HEK293 (cell line): ENCODE results near the gene MAP3K6.

Source experiments
- CTCF ChIA-PET: fragments of 350-600 bp; formaldehyde crosslinking; extraction: SDS; loops from one replicate; lab custom pipeline; 2021; ENCODE audit warnings: antibody characterized with exemption; lab: Yijun Ruan, JAX
- POLR2A ChIA-PET: fragments of 300-600 bp; formaldehyde crosslinking; extraction: SDS; loops from one replicate; lab custom pipeline; 2020; ENCODE audit warnings: antibody characterized with exemption, inconsistent platforms; lab: Yijun Ruan, JAX
- H3K27ac ChIP-seq: fragments of 200-500 bp; sonication (Bioruptor generic); 2 replicates; pipeline ENCODE4 v1.5.1; 2014; ENCODE audit warnings: low read depth, low read length, control low read depth, inconsistent platforms; ENCODE audit errors: extremely low read depth
- H3K36me3 ChIP-seq, 2 experiments: fragments of 200-500 bp in 1 of 2; sonication (Bioruptor generic) in 1 of 2; 1 replicate in 1 of 2; 2 replicates in 1 of 2; pipeline ENCODE4 v1.5.1; 2014 to 2017; ENCODE audit warnings: inconsistent platforms in 2 of 2, low read length in 2 of 2; ENCODE audit not compliant: control insufficient read depth in 2 of 2, insufficient read depth in 1 of 2
- H3K4me1 ChIP-seq: fragments of 200-500 bp; sonication (Bioruptor generic); 2 replicates; pipeline ENCODE4 v1.5.1; 2014; ENCODE audit warnings: mild to moderate bottlenecking, low read length, inconsistent platforms; ENCODE audit not compliant: control insufficient read depth, insufficient read depth
- H3K4me3 ChIP-seq: 2 replicates; pipeline ENCODE4 v1.5.1; 2011; ENCODE audit warnings: low read depth, mild to moderate bottlenecking, control low read depth, low read length, moderate library complexity
- H3K9me3 ChIP-seq: fragments of 200-500 bp; sonication (Bioruptor generic); 2 replicates; pipeline ENCODE4 v1.5.1; 2014; ENCODE audit warnings: low read depth, low read length, inconsistent platforms; ENCODE audit not compliant: control insufficient read depth, insufficient read depth
- ATF2 ChIP-seq: fragments of 450-650 bp; formaldehyde crosslinking; IDR thresholded peaks from 2 replicates; pipeline ENCODE4 v1.5.1; 2016; ENCODE audit warnings: missing biosample characterization, missing genetic modification characterization, low read depth
- BCL11A ChIP-seq: fragments of 450-650 bp; formaldehyde crosslinking; IDR thresholded peaks from 2 replicates; pipeline ENCODE4 v1.5.1; 2016; ENCODE audit warnings: low read depth, missing biosample characterization, missing genetic modification characterization
- KLF7 ChIP-seq: fragments of 450-650 bp; formaldehyde crosslinking; IDR thresholded peaks from 2 replicates; pipeline ENCODE4 v1.5.1; 2016; ENCODE audit warnings: missing biosample characterization, missing genetic modification characterization, borderline replicate concordance
- PRDM1 ChIP-seq: fragments of 450-650 bp; formaldehyde crosslinking; IDR thresholded peaks from 2 replicates; pipeline ENCODE4; 2016; ENCODE audit warnings: missing biosample characterization, missing genetic modification characterization
- REST ChIP-seq: fragments of 450-650 bp; formaldehyde crosslinking; IDR thresholded peaks from 2 replicates; pipeline ENCODE4 v1.5.1; 2016; ENCODE audit warnings: missing biosample characterization, missing genetic modification characterization
- ZBTB26 ChIP-seq: fragments of 450-650 bp; formaldehyde crosslinking; optimal IDR thresholded peaks from 2 replicates; pipeline ENCODE3; 2016; ENCODE audit warnings: missing biosample characterization, mild to moderate bottlenecking, missing genetic modification characterization
- ZBTB8A ChIP-seq: fragments of 450-650 bp; formaldehyde crosslinking; IDR thresholded peaks from 2 replicates; pipeline ENCODE4 v1.5.1; 2016; ENCODE audit warnings: missing biosample characterization, missing genetic modification characterization
- ZFP69B ChIP-seq: fragments of 450-650 bp; formaldehyde crosslinking; IDR thresholded peaks from 2 replicates; pipeline ENCODE4 v1.5.1; 2016; ENCODE audit warnings: missing biosample characterization, missing genetic modification characterization
- ZNF132 ChIP-seq: fragments of 450-650 bp; formaldehyde crosslinking; IDR thresholded peaks from 2 replicates; pipeline ENCODE4 v1.5.1; 2017; ENCODE audit warnings: missing biosample characterization, missing genetic modification characterization, borderline replicate concordance
- ZNF133 ChIP-seq: fragments of 450-650 bp; formaldehyde crosslinking; IDR thresholded peaks from 2 replicates; pipeline ENCODE4 v1.5.1; 2016; ENCODE audit warnings: missing biosample characterization, missing genetic modification characterization
- ZNF140 ChIP-seq: fragments of 450-650 bp; formaldehyde crosslinking; IDR thresholded peaks from 2 replicates; pipeline ENCODE4 v1.5.1; 2016; ENCODE audit warnings: missing biosample characterization, missing genetic modification characterization
- ZNF23 ChIP-seq: fragments of 450-650 bp; formaldehyde crosslinking; IDR thresholded peaks from 2 replicates; pipeline ENCODE4 v1.5.1; 2016; ENCODE audit warnings: missing biosample characterization, missing genetic modification characterization, borderline replicate concordance
- ZNF302 ChIP-seq: fragments of 450-650 bp; formaldehyde crosslinking; IDR thresholded peaks from 2 replicates; pipeline ENCODE4 v1.5.1; 2016; ENCODE audit warnings: missing biosample characterization, missing genetic modification characterization, low read depth
- ZNF324 ChIP-seq: fragments of 450-650 bp; formaldehyde crosslinking; IDR thresholded peaks from 2 replicates; pipeline ENCODE4 v1.5.1; 2016; ENCODE audit warnings: missing biosample characterization, missing genetic modification characterization
- ZNF341 ChIP-seq: fragments of 450-650 bp; formaldehyde crosslinking; IDR thresholded peaks from 2 replicates; pipeline ENCODE4; 2016; ENCODE audit warnings: low read depth, missing biosample characterization, missing genetic modification characterization
- ZNF404 ChIP-seq: fragments of 450-650 bp; formaldehyde crosslinking; IDR thresholded peaks from 2 replicates; pipeline ENCODE4 v1.5.1; 2017; ENCODE audit warnings: missing biosample characterization, missing genetic modification characterization
- ZNF423 ChIP-seq: fragments of 450-650 bp; formaldehyde crosslinking; IDR thresholded peaks from 2 replicates; pipeline ENCODE4 v1.5.1; 2016; ENCODE audit warnings: missing biosample characterization, missing genetic modification characterization
- ZNF530 ChIP-seq: fragments of 450-650 bp; formaldehyde crosslinking; IDR thresholded peaks from 2 replicates; pipeline ENCODE4 v1.5.1; 2016; ENCODE audit warnings: low read depth, missing biosample characterization, missing genetic modification characterization
- ZNF549 ChIP-seq: fragments of 450-650 bp; IDR thresholded peaks from 2 replicates; pipeline ENCODE4 v1.5.1; 2018; ENCODE audit warnings: missing biosample characterization, missing genetic modification characterization, mild to moderate bottlenecking, inconsistent platforms, moderate library complexity
- ZNF580 ChIP-seq: fragments of 450-650 bp; formaldehyde crosslinking; IDR thresholded peaks from 2 replicates; pipeline ENCODE4 v1.5.1; 2016; ENCODE audit warnings: missing biosample characterization, missing genetic modification characterization
- ZNF624 ChIP-seq: fragments of 450-650 bp; formaldehyde crosslinking; IDR thresholded peaks from 2 replicates; pipeline ENCODE4 v1.5.1; 2017; ENCODE audit warnings: missing biosample characterization, missing genetic modification characterization
- ZNF626 ChIP-seq: fragments of 450-650 bp; sonication (Bioruptor Pico); formaldehyde crosslinking; IDR thresholded peaks from 2 replicates; pipeline ENCODE4 v1.5.1; 2018; ENCODE audit warnings: missing biosample characterization, missing genetic modification characterization, inconsistent platforms
- TF ChIP-seq, protein P1 (sequence below): fragments of 450-650 bp; formaldehyde crosslinking; IDR thresholded peaks from 2 replicates; pipeline ENCODE4 v1.5.1; 2016; ENCODE audit warnings: missing biosample characterization, missing genetic modification characterization
- TF ChIP-seq, protein P2 (sequence below): fragments of 450-650 bp; formaldehyde crosslinking; IDR thresholded peaks from 2 replicates; pipeline ENCODE4 v1.5.1; 2016; ENCODE audit warnings: missing biosample characterization, missing genetic modification characterization
- TF ChIP-seq, protein P3 (sequence below): fragments of 450-650 bp; formaldehyde crosslinking; IDR thresholded peaks from 2 replicates; pipeline ENCODE4 v1.5.1; 2017; ENCODE audit warnings: missing biosample characterization, missing genetic modification characterization

The MAP3K6 gene

DNA sequence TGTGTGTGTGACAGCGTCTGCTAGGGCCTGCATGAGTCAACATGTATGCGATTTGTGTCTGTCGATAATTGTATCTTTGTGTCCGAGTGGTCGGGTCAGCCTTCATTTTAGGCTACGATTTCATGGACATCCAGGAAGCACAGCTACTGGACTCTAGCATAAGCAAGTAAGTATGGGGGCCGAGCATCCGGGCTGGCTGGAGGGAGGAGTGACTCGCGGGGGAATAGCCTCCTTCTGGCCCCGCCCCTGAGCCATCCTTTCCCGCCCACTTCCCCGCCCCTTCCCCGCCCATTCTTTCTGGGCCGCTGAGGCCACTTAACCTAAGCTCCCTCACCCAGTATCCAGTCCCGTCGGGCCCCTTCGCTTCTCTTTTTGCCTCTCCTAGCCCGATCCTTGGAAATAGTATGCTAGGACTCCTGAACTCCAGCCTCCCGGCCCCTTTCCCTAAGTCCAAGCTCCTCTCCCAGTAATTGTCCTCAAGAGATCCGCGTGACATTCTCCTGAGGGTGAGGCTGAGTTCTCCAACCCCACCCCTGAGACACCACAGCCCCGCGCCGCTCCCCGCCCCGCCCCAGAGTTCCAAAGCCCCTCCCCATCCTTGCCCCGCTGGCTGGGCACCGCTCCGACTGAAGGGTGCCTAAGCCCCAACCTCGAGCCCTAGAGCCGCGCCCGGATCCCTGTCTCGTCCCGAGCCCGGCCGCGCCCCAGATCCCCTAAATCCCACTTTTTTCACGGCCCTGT is 1.2 kb downstream of the MAP3K6 start:
- ChIA-PET CTCF (interaction anchor here (0.6 to 5.1 kb wide), 26 partner anchors 11 to 851 kb away, joined by 3 to 84 read pairs (median 5); partner anchors contain the start of gene CD164L2), POLR2A (interaction anchor here (0.5 to 2.6 kb wide), 25 partner anchors 9 to 1216 kb away, joined by 3 to 23 read pairs (median 5); partner anchors contain the start of genes CD164L2, SLC9A1, STX12 and SYTL1)
- Histone ChIP-seq H3K36me3 (peaks cover 0 to 31% of the 10 kb centered on the region in 2 experiments; a peak in 1 of 3 replicates), H3K4me1 (peaks cover 2% of the 10 kb centered on the region; the same call in 1 of the 2 replicates), H3K27ac (peak overlapping the region; percentile 78), H3K9me3 (no peaks in the 10 kb centered on the region), H3K4me3 (peak overlapping the region; percentile 60)
- TF ChIP-seq ZFP69B (tag by site-specific recombination) (no peak), ZNF404 (tag by site-specific recombination) (no peak), ZNF132 (tag by site-specific recombination) (no peak), ZNF302 (no peak), BCL11A (tag by site-specific recombination) (0 out of 2 replicates have a peak, but pooled peaks have one; percentile 10), ZNF530 (no peak), ZNF23 (no peak), ZNF133 (no peak), KLF7 (peak; percentile 40; the same call in 1 of the 2 replicates), ZNF624 (tag by site-specific recombination) (no peak), ZNF140 (tag by site-specific recombination) (no peak), REST (tag by site-specific recombination) (no peak), ZBTB8A (tag by site-specific recombination) (peak; percentile 96), ZNF626 (tag by site-specific recombination) (no peak), PRDM1 (no peak), ZNF324 (tag by site-specific recombination) (0 out of 2 replicates have a peak, but pooled peaks have one; percentile 15), ZNF341 (tag by site-specific recombination) (peak; percentile 99), ATF2 (tag by site-specific recombination) (no peak), ZBTB26 (tag by site-specific recombination) (peak; percentile 22), ZNF580 (no peak), ZNF549 (tag by site-specific recombination) (no peak), ZNF423 (tag by site-specific recombination) (no peak)
- TF ChIP-seq, protein P1, sequence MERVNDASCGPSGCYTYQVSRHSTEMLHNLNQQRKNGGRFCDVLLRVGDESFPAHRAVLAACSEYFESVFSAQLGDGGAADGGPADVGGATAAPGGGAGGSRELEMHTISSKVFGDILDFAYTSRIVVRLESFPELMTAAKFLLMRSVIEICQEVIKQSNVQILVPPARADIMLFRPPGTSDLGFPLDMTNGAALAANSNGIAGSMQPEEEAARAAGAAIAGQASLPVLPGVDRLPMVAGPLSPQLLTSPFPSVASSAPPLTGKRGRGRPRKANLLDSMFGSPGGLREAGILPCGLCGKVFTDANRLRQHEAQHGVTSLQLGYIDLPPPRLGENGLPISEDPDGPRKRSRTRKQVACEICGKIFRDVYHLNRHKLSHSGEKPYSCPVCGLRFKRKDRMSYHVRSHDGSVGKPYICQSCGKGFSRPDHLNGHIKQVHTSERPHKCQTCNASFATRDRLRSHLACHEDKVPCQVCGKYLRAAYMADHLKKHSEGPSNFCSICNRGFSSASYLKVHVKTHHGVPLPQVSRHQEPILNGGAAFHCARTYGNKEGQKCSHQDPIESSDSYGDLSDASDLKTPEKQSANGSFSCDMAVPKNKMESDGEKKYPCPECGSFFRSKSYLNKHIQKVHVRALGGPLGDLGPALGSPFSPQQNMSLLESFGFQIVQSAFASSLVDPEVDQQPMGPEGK (tag by site-specific recombination) = peak; percentile 83
- TF ChIP-seq, protein P2, sequence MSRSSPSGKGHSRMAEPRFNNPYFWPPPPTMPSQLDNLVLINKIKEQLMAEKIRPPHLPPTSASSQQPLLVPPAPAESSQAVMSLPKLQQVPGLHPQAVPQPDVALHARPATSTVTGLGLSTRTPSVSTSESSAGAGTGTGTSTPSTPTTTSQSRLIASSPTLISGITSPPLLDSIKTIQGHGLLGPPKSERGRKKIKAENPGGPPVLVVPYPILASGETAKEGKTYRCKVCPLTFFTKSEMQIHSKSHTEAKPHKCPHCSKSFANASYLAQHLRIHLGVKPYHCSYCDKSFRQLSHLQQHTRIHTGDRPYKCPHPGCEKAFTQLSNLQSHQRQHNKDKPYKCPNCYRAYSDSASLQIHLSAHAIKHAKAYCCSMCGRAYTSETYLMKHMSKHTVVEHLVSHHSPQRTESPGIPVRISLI (tag by site-specific recombination) = no peak
- TF ChIP-seq, protein P3, sequence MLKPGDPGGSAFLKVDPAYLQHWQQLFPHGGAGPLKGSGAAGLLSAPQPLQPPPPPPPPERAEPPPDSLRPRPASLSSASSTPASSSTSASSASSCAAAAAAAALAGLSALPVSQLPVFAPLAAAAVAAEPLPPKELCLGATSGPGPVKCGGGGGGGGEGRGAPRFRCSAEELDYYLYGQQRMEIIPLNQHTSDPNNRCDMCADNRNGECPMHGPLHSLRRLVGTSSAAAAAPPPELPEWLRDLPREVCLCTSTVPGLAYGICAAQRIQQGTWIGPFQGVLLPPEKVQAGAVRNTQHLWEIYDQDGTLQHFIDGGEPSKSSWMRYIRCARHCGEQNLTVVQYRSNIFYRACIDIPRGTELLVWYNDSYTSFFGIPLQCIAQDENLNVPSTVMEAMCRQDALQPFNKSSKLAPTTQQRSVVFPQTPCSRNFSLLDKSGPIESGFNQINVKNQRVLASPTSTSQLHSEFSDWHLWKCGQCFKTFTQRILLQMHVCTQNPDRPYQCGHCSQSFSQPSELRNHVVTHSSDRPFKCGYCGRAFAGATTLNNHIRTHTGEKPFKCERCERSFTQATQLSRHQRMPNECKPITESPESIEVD (tag by site-specific recombination) = no peak
